HepG2 (cell line): ENCODE data around the gene ANKRD11. TPM values are rescaled to one million over a fixed set of nuclear protein-coding genes. Genes with fewer than 3 reads are reported as not detected.
A peak's percentile ranks its signal among the peaks of the same experiment; 100 is the strongest.

Source experiments
- EP300 ChIP-seq, 3 experiments: sonication (generic) in 1 of 3; formaldehyde crosslinking in 1 of 3; IDR thresholded peaks; 2 replicates each; pipeline versions ENCODE4 v1.5.1 to v1.6.1; 2011 to 2020; ENCODE audit warnings: low read depth in 2 of 3, low read length in 2 of 3, borderline replicate concordance in 1 of 3, improper control_type of control experiment in 1 of 3, mild to moderate bottlenecking in 1 of 3, missing genetic modification reagents in 1 of 3, moderate library complexity in 1 of 3
- IRX3 ChIP-seq: sonication (generic); formaldehyde crosslinking; IDR thresholded peaks from 2 replicates; pipeline ENCODE4 v1.8.1; 2023; ENCODE audit warnings: mild to moderate bottlenecking, low read depth, missing genetic modification reagents, borderline replicate concordance
- MEIS1 ChIP-seq: sonication (generic); formaldehyde crosslinking; IDR thresholded peaks from 2 replicates; pipeline ENCODE4 v1.9.0; 2021; ENCODE audit warnings: mild to moderate bottlenecking, missing genetic modification reagents, moderate library complexity, borderline replicate concordance
- PBX2 ChIP-seq: IDR thresholded peaks from 2 replicates; pipeline ENCODE4 v1.6.1; 2016; ENCODE audit warnings: control low read depth
- ZNF709 ChIP-seq: sonication (generic); formaldehyde crosslinking; IDR thresholded peaks from 2 replicates; pipeline ENCODE4 v1.5.0; 2020; ENCODE audit warnings: mild to moderate bottlenecking, missing genetic modification reagents
- polyA plus RNA-seq, 8 experiments: library from polyadenylated mRNA; depleted of rRNA in 3 of 8; stranded (reverse) in 7 of 8; unstranded in 1 of 8; fragments of >200 nt; fragmentation: Illumina TruSeq in 4 of 8; extraction: Trizol in 4 of 8; gene quantifications; 2 replicates each; pipeline versions ENCODE4 v1.2.1 to v1.2.3, GENCODE V29; 2011 to 2016; ENCODE audit warnings: low read depth in 4 of 8, missing spikeins in 1 of 8, mixed read lengths in 1 of 8; ENCODE audit not compliant: insufficient read depth in 1 of 8
- total RNA-seq, 5 experiments: library from RNA; depleted of rRNA; stranded (reverse); fragments of >200 nt; fragmentation: Illumina TruSeq; extraction: Trizol; gene quantifications; 2 replicates each; pipeline ENCODE4 v1.2.3, GENCODE V29; 2016; ENCODE audit warnings: low read depth in 1 of 5
- TF ChIP-seq, protein P1 (sequence below): sonication (generic); formaldehyde crosslinking; IDR thresholded peaks from 2 replicates; pipeline ENCODE4 v1.8.0; 2022; ENCODE audit warnings: missing genetic modification reagents, mild to moderate bottlenecking, moderate library complexity, borderline replicate concordance
- TF ChIP-seq, protein P2 (sequence below): sonication (generic); formaldehyde crosslinking; IDR thresholded peaks from 2 replicates; pipeline ENCODE4 v1.9.0; 2021; ENCODE audit warnings: missing genetic modification reagents, mild to moderate bottlenecking, borderline replicate concordance
- TF ChIP-seq, protein P3 (sequence below): sonication (generic); formaldehyde crosslinking; IDR thresholded peaks from 2 replicates; pipeline ENCODE4 v1.9.0; 2021; ENCODE audit warnings: mild to moderate bottlenecking, missing genetic modification reagents
- TF ChIP-seq, protein P4 (sequence below): sonication (generic); formaldehyde crosslinking; conservative IDR thresholded peaks from 2 replicates; pipeline ENCODE4 v1.8.0; 2022; ENCODE audit warnings: mild to moderate bottlenecking, moderate library complexity, missing genetic modification reagents
- TF ChIP-seq, protein P5 (sequence below): IDR thresholded peaks from 2 replicates; pipeline ENCODE4 v1.6.1; 2016; ENCODE audit warnings: missing genetic modification reagents, missing compliant biosample characterization

The ANKRD11 gene
- total and polyA plus RNA-seq, 2 of the 13 experiments (the other 11 are each of a cell fraction or from before 2014, with no cell fraction given), result 21.4 to 38.4 TPM

- TF ChIP-seq, protein P1, sequence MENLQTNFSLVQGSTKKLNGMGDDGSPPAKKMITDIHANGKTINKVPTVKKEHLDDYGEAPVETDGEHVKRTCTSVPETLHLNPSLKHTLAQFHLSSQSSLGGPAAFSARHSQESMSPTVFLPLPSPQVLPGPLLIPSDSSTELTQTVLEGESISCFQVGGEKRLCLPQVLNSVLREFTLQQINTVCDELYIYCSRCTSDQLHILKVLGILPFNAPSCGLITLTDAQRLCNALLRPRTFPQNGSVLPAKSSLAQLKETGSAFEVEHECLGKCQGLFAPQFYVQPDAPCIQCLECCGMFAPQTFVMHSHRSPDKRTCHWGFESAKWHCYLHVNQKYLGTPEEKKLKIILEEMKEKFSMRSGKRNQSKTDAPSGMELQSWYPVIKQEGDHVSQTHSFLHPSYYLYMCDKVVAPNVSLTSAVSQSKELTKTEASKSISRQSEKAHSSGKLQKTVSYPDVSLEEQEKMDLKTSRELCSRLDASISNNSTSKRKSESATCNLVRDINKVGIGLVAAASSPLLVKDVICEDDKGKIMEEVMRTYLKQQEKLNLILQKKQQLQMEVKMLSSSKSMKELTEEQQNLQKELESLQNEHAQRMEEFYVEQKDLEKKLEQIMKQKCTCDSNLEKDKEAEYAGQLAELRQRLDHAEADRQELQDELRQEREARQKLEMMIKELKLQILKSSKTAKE (CRISPR knock-in tag), result no peak
- TF ChIP-seq, protein P2, sequence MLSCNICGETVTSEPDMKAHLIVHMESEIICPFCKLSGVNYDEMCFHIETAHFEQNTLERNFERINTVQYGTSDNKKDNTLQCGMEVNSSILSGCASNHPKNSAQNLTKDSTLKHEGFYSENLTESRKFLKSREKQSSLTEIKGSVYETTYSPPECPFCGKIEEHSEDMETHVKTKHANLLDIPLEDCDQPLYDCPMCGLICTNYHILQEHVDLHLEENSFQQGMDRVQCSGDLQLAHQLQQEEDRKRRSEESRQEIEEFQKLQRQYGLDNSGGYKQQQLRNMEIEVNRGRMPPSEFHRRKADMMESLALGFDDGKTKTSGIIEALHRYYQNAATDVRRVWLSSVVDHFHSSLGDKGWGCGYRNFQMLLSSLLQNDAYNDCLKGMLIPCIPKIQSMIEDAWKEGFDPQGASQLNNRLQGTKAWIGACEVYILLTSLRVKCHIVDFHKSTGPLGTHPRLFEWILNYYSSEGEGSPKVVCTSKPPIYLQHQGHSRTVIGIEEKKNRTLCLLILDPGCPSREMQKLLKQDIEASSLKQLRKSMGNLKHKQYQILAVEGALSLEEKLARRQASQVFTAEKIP (CRISPR knock-in tag), result 0 out of 2 replicates have a peak, but pooled peaks have one; percentile 77
- TF ChIP-seq, protein P3, sequence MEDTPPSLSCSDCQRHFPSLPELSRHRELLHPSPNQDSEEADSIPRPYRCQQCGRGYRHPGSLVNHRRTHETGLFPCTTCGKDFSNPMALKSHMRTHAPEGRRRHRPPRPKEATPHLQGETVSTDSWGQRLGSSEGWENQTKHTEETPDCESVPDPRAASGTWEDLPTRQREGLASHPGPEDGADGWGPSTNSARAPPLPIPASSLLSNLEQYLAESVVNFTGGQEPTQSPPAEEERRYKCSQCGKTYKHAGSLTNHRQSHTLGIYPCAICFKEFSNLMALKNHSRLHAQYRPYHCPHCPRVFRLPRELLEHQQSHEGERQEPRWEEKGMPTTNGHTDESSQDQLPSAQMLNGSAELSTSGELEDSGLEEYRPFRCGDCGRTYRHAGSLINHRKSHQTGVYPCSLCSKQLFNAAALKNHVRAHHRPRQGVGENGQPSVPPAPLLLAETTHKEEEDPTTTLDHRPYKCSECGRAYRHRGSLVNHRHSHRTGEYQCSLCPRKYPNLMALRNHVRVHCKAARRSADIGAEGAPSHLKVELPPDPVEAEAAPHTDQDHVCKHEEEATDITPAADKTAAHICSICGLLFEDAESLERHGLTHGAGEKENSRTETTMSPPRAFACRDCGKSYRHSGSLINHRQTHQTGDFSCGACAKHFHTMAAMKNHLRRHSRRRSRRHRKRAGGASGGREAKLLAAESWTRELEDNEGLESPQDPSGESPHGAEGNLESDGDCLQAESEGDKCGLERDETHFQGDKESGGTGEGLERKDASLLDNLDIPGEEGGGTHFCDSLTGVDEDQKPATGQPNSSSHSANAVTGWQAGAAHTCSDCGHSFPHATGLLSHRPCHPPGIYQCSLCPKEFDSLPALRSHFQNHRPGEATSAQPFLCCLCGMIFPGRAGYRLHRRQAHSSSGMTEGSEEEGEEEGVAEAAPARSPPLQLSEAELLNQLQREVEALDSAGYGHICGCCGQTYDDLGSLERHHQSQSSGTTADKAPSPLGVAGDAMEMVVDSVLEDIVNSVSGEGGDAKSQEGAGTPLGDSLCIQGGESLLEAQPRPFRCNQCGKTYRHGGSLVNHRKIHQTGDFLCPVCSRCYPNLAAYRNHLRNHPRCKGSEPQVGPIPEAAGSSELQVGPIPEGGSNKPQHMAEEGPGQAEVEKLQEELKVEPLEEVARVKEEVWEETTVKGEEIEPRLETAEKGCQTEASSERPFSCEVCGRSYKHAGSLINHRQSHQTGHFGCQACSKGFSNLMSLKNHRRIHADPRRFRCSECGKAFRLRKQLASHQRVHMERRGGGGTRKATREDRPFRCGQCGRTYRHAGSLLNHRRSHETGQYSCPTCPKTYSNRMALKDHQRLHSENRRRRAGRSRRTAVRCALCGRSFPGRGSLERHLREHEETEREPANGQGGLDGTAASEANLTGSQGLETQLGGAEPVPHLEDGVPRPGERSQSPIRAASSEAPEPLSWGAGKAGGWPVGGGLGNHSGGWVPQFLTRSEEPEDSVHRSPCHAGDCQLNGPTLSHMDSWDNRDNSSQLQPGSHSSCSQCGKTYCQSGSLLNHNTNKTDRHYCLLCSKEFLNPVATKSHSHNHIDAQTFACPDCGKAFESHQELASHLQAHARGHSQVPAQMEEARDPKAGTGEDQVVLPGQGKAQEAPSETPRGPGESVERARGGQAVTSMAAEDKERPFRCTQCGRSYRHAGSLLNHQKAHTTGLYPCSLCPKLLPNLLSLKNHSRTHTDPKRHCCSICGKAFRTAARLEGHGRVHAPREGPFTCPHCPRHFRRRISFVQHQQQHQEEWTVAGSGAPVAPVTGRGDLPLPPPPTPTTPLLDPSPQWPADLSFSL (CRISPR knock-in tag), result no peak
- TF ChIP-seq IRX3 (CRISPR knock-in tag) (no peak), ZNF709 (CRISPR knock-in tag) (no peak), MEIS1 (CRISPR knock-in tag) (0 out of 2 replicates have a peak, but pooled peaks have one; percentile 22), EP300 (IDR thresholded peaks at IDR 0.05; ENCODE audit: low read depth in 2 of 2, low read length in 2 of 2) (peak in 1 of 2 experiments; percentile 20; a peak in 1 of 4 replicates), EP300 (CRISPR knock-in tag; IDR thresholded peaks at IDR 0.05; ENCODE audit: borderline replicate concordance) (no peak), PBX2 (no peak)
- TF ChIP-seq, protein P4, sequence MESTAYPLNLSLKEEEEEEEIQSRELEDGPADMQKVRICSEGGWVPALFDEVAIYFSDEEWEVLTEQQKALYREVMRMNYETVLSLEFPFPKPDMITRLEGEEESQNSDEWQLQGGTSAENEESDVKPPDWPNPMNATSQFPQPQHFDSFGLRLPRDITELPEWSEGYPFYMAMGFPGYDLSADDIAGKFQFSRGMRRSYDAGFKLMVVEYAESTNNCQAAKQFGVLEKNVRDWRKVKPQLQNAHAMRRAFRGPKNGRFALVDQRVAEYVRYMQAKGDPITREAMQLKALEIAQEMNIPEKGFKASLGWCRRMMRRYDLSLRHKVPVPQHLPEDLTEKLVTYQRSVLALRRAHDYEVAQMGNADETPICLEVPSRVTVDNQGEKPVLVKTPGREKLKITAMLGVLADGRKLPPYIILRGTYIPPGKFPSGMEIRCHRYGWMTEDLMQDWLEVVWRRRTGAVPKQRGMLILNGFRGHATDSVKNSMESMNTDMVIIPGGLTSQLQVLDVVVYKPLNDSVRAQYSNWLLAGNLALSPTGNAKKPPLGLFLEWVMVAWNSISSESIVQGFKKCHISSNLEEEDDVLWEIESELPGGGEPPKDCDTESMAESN (CRISPR knock-in tag), result no peak
- TF ChIP-seq, protein P5, sequence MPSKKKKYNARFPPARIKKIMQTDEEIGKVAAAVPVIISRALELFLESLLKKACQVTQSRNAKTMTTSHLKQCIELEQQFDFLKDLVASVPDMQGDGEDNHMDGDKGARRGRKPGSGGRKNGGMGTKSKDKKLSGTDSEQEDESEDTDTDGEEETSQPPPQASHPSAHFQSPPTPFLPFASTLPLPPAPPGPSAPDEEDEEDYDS (CRISPR knock-in tag), result peak; percentile 24; the same call in 1 of the 2 replicates
Measured at GRCh38 chr16:89289428-89290395, 200.6 kb downstream of the ANKRD11 start (continued).
